GM12878 (cell line): Measurements from ENCODE around the gene DUOXA2. TPM values are rescaled to one million over a fixed set of nuclear protein-coding genes. Genes with fewer than 3 reads are reported as not detected.
"Not testable (repeated sequence)": the region's sequence is repeated elsewhere in the genome, so short reads cannot be mapped to it uniquely, and the experiment has no call there.

ENCODE experiments used
- ATAC-seq: fragments of 200-7000 bp; cut with Tn5 transposase; 3 replicates; pipeline ENCODE4 v1.9.1; 2020; ENCODE audit warnings: mild to moderate bottlenecking, moderate library complexity
- BruUV-seq: library from RNA; stranded (reverse); fragments of 400-500 nt; replicated peaks from 2 replicates; lab custom pipeline; 2021; lab: Mats Ljungman, UMichigan
- CTCF ChIA-PET: fragments of 300-600 bp; sonication (Branson Sonifier 250); formaldehyde crosslinking; extraction: SDS; loops from one replicate; lab custom pipeline; 2021; ENCODE audit warnings: inconsistent platforms; lab: Yijun Ruan, JAX
- POLR2A ChIA-PET: fragments of 350-600 bp; formaldehyde crosslinking; extraction: SDS; loops from one replicate; lab custom pipeline; 2021; ENCODE audit warnings: inconsistent platforms; lab: Charles Lee
- RAD21 ChIA-PET: fragments of 300-600 bp; sonication (Branson Sonifier 250); formaldehyde crosslinking; loops from one replicate; lab custom pipeline; 2023; ENCODE audit warnings: antibody characterized with exemption; ENCODE audit not compliant: unreplicated experiment; lab: Charles Lee
- SMC1A ChIA-PET: fragments of 300-600 bp; sonication (Branson Sonifier 250); formaldehyde crosslinking; loops from one replicate; lab custom pipeline; 2023; ENCODE audit not compliant: unreplicated experiment, uncharacterized antibody; lab: Charles Lee
- DNase-seq: peaks from one replicate; pipeline ENCODE4 v3.0.0-alpha.2; 2011; ENCODE audit warnings: low read depth, low spot score
- FAIRE-seq: peaks from 3 replicates; lab custom pipeline; 2011; peaks lifted over from hg19 to GRCh38; lab: Jason Lieb, UNC
- H2AFZ ChIP-seq: 2 replicates; pipeline ENCODE4 v1.6.0; 2011; ENCODE audit warnings: low read depth, low read length, control low read depth; ENCODE audit not compliant: control insufficient read depth
- H3K27ac ChIP-seq: 2 replicates; pipeline ENCODE4 v1.5.1; 2011; ENCODE audit warnings: control low read depth; ENCODE audit not compliant: control insufficient read depth, insufficient read depth
- H3K27me3 ChIP-seq, 2 experiments: replicated peaks in 1 of 2; 2 replicates each; pipeline versions ENCODE4 v1.6.0 to v1.6.1; 2011; ENCODE audit warnings: low read length in 1 of 2; ENCODE audit not compliant: control insufficient read depth in 2 of 2, insufficient read depth in 2 of 2
- H3K36me3 ChIP-seq, 2 experiments: 2 replicates each; pipeline ENCODE4 v1.5.1; 2011; ENCODE audit warnings: low read length in 1 of 2; ENCODE audit not compliant: control insufficient read depth in 2 of 2, insufficient read depth in 2 of 2
- H3K4me1 ChIP-seq: 2 replicates; pipeline ENCODE4 v1.6.1; 2011; ENCODE audit warnings: mild to moderate bottlenecking, low read length, moderate library complexity, mixed read lengths; ENCODE audit not compliant: control insufficient read depth, insufficient read depth
- H3K4me2 ChIP-seq: 2 replicates; pipeline ENCODE4 v1.6.0; 2011; ENCODE audit warnings: control low read depth; ENCODE audit not compliant: control insufficient read depth, insufficient read depth
- H3K4me3 ChIP-seq: fragments of 200-600 bp; sonication (generic); 2 replicates; pipeline ENCODE4 v1.5.1; 2016
- H3K79me2 ChIP-seq: 2 replicates; pipeline ENCODE4 v1.6.0; 2011; ENCODE audit warnings: low read length; ENCODE audit not compliant: control insufficient read depth, insufficient read depth
- H3K9ac ChIP-seq: 2 replicates; pipeline ENCODE4 v1.8.0; 2011; ENCODE audit warnings: low read length, control low read depth, mixed read lengths; ENCODE audit not compliant: control insufficient read depth, insufficient read depth
- H3K9me3 ChIP-seq: replicated peaks from 3 replicates; pipeline ENCODE4 v1.5.1; 2011; ENCODE audit warnings: mild to moderate bottlenecking, low read length; ENCODE audit not compliant: control insufficient read depth, insufficient read depth
- H4K20me1 ChIP-seq: 2 replicates; pipeline ENCODE4 v1.6.0; 2011; ENCODE audit not compliant: control insufficient read depth, insufficient read depth
- WGBS: methylation state at CpG from one replicate; pipeline ENCODE4 v1.1.6; 2016; ENCODE audit warnings: low lambda C conversion rate; ENCODE audit not compliant: insufficient replicate concordance, insufficient coverage; ENCODE audit errors: missing lambda C conversion rate; 5-methylcytosine and 5-hydroxymethylcytosine counted together
- in situ Hi-C: fragments of 300-500 bp; cut with MboI; formaldehyde crosslinking; loops from 9 replicates; pipeline ENCODE4 v1.14.3; 2018; ENCODE audit warnings: mixed read lengths
- intact Hi-C: fragments of 100-400 bp; cut with micrococcal nuclease; formaldehyde crosslinking; loops from one replicate; pipeline ENCODE4 v1.14.2; 2022; ENCODE audit not compliant: unreplicated experiment
- polyA plus RNA-seq, 11 experiments: library from polyadenylated mRNA; depleted of rRNA in 4 of 11; unstranded in 6 of 11; stranded (reverse) in 5 of 11; fragments of >200 nt; fragmentation: Nextera tagmentation in 4 of 11; fragmentation: Illumina TruSeq in 1 of 11; extraction: Ambion mirVana in 4 of 11; extraction: Trizol in 1 of 11; gene quantifications; 1 replicate in 1 of 11; 2 replicates in 10 of 11; pipeline versions ENCODE4 v1.2.1 to v1.2.3, GENCODE V29; 2011 to 2016; ENCODE audit warnings: inconsistent platforms in 2 of 11, missing spikeins in 2 of 11, low read depth in 1 of 11
- total RNA-seq, 4 experiments: library from RNA; depleted of rRNA in 3 of 4; stranded (reverse); fragments of >200 nt in 3 of 4; fragmentation: Illumina TruSeq in 1 of 4; extraction: Trizol in 1 of 4; gene quantifications; 2 replicates each; pipeline versions ENCODE4 v1.2.1 to v1.2.3, GENCODE V29; 2013 to 2021

Gene DUOXA2
- total and polyA plus RNA-seq, 10 of the 15 experiments (the other 5 are each of a cell fraction or from before 2014, with no cell fraction given) = not detected

GRCh38 chr15:45080593-45080992 is 33.5 kb upstream of the DUOXA2 start:
- intact Hi-C loops, FAIRE-seq, H3K79me2 ChIP-seq, H3K4me1 ChIP-seq, H3K9me3 ChIP-seq, POLR2A ChIA-PET, DNase-seq, H3K27ac ChIP-seq, RAD21 ChIA-PET, H4K20me1 ChIP-seq, H3K4me2 ChIP-seq, in situ Hi-C loops, BruUV-seq, ATAC-seq, H3K9ac ChIP-seq, H2AFZ ChIP-seq, SMC1A ChIA-PET, H3K36me3 ChIP-seq, H3K27me3 ChIP-seq, H3K4me3 ChIP-seq: not testable (repeated sequence)
- 65% methylated on average over 2 of the region's 3 CpGs for WGBS
- CTCF ChIA-PET = interaction anchor here (1.0 kb wide), 1 partner anchor 37 kb away, joined by 3 read pairs; no protein-coding TSS in a partner anchor

GRCh38 chr15:45082412-45082811 is 31.7 kb upstream of the DUOXA2 start:
- H2AFZ ChIP-seq, DNase-seq, H4K20me1 ChIP-seq, H3K79me2 ChIP-seq, intact Hi-C loops, ATAC-seq, H3K4me2 ChIP-seq, H3K27ac ChIP-seq, BruUV-seq, FAIRE-seq, H3K27me3 ChIP-seq, CTCF ChIA-PET, POLR2A ChIA-PET, in situ Hi-C loops, H3K36me3 ChIP-seq, H3K9me3 ChIP-seq, H3K9ac ChIP-seq, RAD21 ChIA-PET, H3K4me3 ChIP-seq, SMC1A ChIA-PET, H3K4me1 ChIP-seq: not testable (repeated sequence)
- 65% methylated on average over 10 of the region's 10 CpGs for WGBS
